Lower lobe of right lung (tissue), 2 donors: ENCODE data around the gene MEX3A. TPM values are rescaled to one million over a fixed set of nuclear protein-coding genes. Genes with fewer than 3 reads are reported as not detected.
"Not testable (repeated sequence)": the region's sequence is repeated elsewhere in the genome, so short reads cannot be mapped to it uniquely, and the experiment has no call there.

Experiments
- ATAC-seq, 2 donors: fragments of 200-7000 bp; cut with Tn5 transposase; one replicate each; pipeline ENCODE4 v1.9.1; 2020 to 2022; ENCODE audit warnings: mild to moderate bottlenecking in 2 of 2, moderate library complexity in 2 of 2
- DNase-seq: peaks from one replicate; pipeline ENCODE4 v3.0.0-alpha.2; 2020
- H3K27ac ChIP-seq: fragments of 200-600 bp; one replicate; pipeline ENCODE4 v1.8.0; 2022
- H3K27me3 ChIP-seq: fragments of 200-600 bp; one replicate; pipeline ENCODE4 v1.8.0; 2022; ENCODE audit warnings: low read depth
- H3K36me3 ChIP-seq: fragments of 200-600 bp; one replicate; pipeline ENCODE4 v1.8.0; 2022; ENCODE audit warnings: mild to moderate bottlenecking
- H3K4me1 ChIP-seq: fragments of 200-600 bp; one replicate; pipeline ENCODE4 v1.8.0; 2022
- H3K4me3 ChIP-seq: fragments of 200-600 bp; one replicate; pipeline ENCODE4 v1.8.0; 2022; ENCODE audit warnings: mild to moderate bottlenecking
- H3K9me3 ChIP-seq: fragments of 200-600 bp; one replicate; pipeline ENCODE4 v1.8.0; 2022
- CTCF ChIP-seq: fragments of 200-600 bp; IDR thresholded peaks from one replicate; pipeline ENCODE4 v1.8.0; 2022; ENCODE audit warnings: antibody characterized with exemption, mild to moderate bottlenecking
- intact Hi-C: fragments of 100-400 bp; cut with DNase I; formaldehyde crosslinking; loops from one replicate; pipeline ENCODE4 v1.11.0; 2022
- total RNA-seq: library from RNA; stranded (reverse); fragmentation: NEBNext Ultra II Directional; extraction: Animal tissue kit (Norgen Biotek cat#: 25700); gene quantifications from one replicate; pipeline ENCODE4 v1.2.1, GENCODE V29; 2021
- donor health status: DM: no; HTN: yes; CAD: no; lungs with severe emphysema.

MEX3A gene
- total RNA-seq, 1 donor from 2014 or later, result 0.74 TPM

- no peaks in the 10 kb centered on the region for H3K36me3 ChIP-seq
- no peak overlapping the region for H3K27ac ChIP-seq
- H3K4me1 ChIP-seq, result peaks cover 19% of the 10 kb centered on the region
- H3K4me3 ChIP-seq, result no peak overlapping the region
- DNase-seq (no peak), ATAC-seq (no peak)
- no peaks in the 10 kb centered on the region for H3K27me3 ChIP-seq
- intact Hi-C loops, result no loop called here
- TF ChIP-seq CTCF, result no peak
- no peaks in the 10 kb centered on the region for H3K9me3 ChIP-seq
Measured at GRCh38 chr1:156075162-156075561, 7.1 kb downstream of the MEX3A start.

GRCh38 chr1:156074661-156075060 lies 7.6 kb downstream of the MEX3A start:
- H3K4me1 ChIP-seq, result peaks cover 19% of the 10 kb centered on the region
- H3K4me3 ChIP-seq, result no peak overlapping the region
- H3K9me3 ChIP-seq, result no peaks in the 10 kb centered on the region
- ATAC-seq, result no peak
- DNase-seq, result no peak
- intact Hi-C loops, result no loop called here
- no peak for TF ChIP-seq CTCF
- H3K27ac ChIP-seq, result no peak overlapping the region
- H3K27me3 ChIP-seq, result no peaks in the 10 kb centered on the region
- H3K36me3 ChIP-seq, result peaks cover 5% of the 10 kb centered on the region

GRCh38 chr1:156073740-156074139 lies 8.5 kb downstream of the MEX3A start:
- intact Hi-C loops, result no loop called here
- Histone ChIP-seq H3K27me3 (no peaks in the 10 kb centered on the region), H3K27ac (no peak overlapping the region), H3K4me1 (peaks cover 19% of the 10 kb centered on the region), H3K9me3 (no peaks in the 10 kb centered on the region), H3K36me3 (peaks cover 8% of the 10 kb centered on the region), H3K4me3 (no peak overlapping the region)
- no peak for TF ChIP-seq CTCF
- no peak for ATAC-seq
- DNase-seq, result no peak

GRCh38 chr1:156073110-156073687 lies 9.1 kb downstream of the MEX3A start:
- TF ChIP-seq CTCF, result no peak
- H3K36me3 ChIP-seq, result peaks cover 8% of the 10 kb centered on the region
- peaks cover 19% of the 10 kb centered on the region for H3K4me1 ChIP-seq
- ATAC-seq, result no peak
- no peak overlapping the region for H3K4me3 ChIP-seq
- H3K9me3 ChIP-seq, result no peaks in the 10 kb centered on the region
- no peak for DNase-seq
- H3K27me3 ChIP-seq, result no peaks in the 10 kb centered on the region
- intact Hi-C loops, result no loop called here
- no peak overlapping the region for H3K27ac ChIP-seq

GRCh38 chr1:156072251-156072650 lies 10.0 kb downstream of the MEX3A start:
- TF ChIP-seq CTCF, result no peak
- ATAC-seq, result no peak
- H3K4me1 ChIP-seq, result peaks cover 19% of the 10 kb centered on the region
- no peak overlapping the region for H3K4me3 ChIP-seq
- H3K9me3 ChIP-seq, result no peaks in the 10 kb centered on the region
- no peak for DNase-seq
- H3K27ac ChIP-seq, result no peak overlapping the region
- H3K27me3 ChIP-seq, result no peaks in the 10 kb centered on the region
- intact Hi-C loops, result no loop called here
- H3K36me3 ChIP-seq, result peaks cover 8% of the 10 kb centered on the region

- H3K27me3 ChIP-seq, H3K36me3 ChIP-seq, H3K4me3 ChIP-seq, ATAC-seq, H3K9me3 ChIP-seq, DNase-seq, H3K27ac ChIP-seq, intact Hi-C loops: not testable (repeated sequence)
- peaks cover 18% of the 10 kb centered on the region for H3K4me1 ChIP-seq
Measured at GRCh38 chr1:156071332-156071816, 10.9 kb downstream of the MEX3A start.
